Measurements from ENCODE around the gene MSANTD3.

The MSANTD3 gene

GRCh38 chr9:100457517-100457916 is 30.6 kb downstream of the MSANTD3 start:
- H3K27me3 ChIP-seq (ENCODE audit: control insufficient read depth in 5 of 5, insufficient read depth in 4 of 5, low read length in 5 of 5): no peaks in the 10 kb centered on the region
- peaks cover 0 to 12% (median 6%) of the 10 kb centered on the region in 5 donors for H3K36me3 ChIP-seq (ENCODE audit: control insufficient read depth in 5 of 5, insufficient read depth in 5 of 5, low read length in 5 of 5)
- H3K9ac ChIP-seq (ENCODE audit: low read length in 5 of 5): no peak overlapping the region
- peaks cover 0 to 7% (median 0%) of the 10 kb centered on the region in 5 donors for H3K9me3 ChIP-seq (ENCODE audit: control insufficient read depth in 5 of 5, low read length in 5 of 5)
- H3K4me3 ChIP-seq (ENCODE audit: low read depth in 1 of 5, low read length in 5 of 5): no peak overlapping the region
- H3K27ac ChIP-seq (ENCODE audit: low read depth, low read length): no peak overlapping the region
- H3K4me1 ChIP-seq (ENCODE audit: control insufficient read depth in 5 of 5, insufficient read depth in 5 of 5, low read length in 5 of 5): no peaks in the 10 kb centered on the region

- Histone ChIP-seq H3K4me1 (ENCODE audit: control insufficient read depth in 5 of 5, insufficient read depth in 5 of 5, low read length in 5 of 5) (no peaks in the 10 kb centered on the region), H3K27ac (ENCODE audit: low read depth, low read length) (no peak overlapping the region), H3K9me3 (ENCODE audit: control insufficient read depth in 5 of 5, low read length in 5 of 5) (no peaks in the 10 kb centered on the region), H3K27me3 (ENCODE audit: control insufficient read depth in 5 of 5, insufficient read depth in 4 of 5, low read length in 5 of 5) (no peaks in the 10 kb centered on the region), H3K36me3 (ENCODE audit: control insufficient read depth in 5 of 5, insufficient read depth in 5 of 5, low read length in 5 of 5) (no peaks in the 10 kb centered on the region), H3K9ac (ENCODE audit: low read length in 5 of 5) (no peak overlapping the region), H3K4me3 (ENCODE audit: low read depth in 1 of 5, low read length in 5 of 5) (no peak overlapping the region)
Measured at GRCh38 chr9:100459963-100460362, 33.0 kb downstream of the MSANTD3 start.

GRCh38 chr9:100465274-100465673 is 38.3 kb downstream of the MSANTD3 start:
- H3K27ac ChIP-seq (ENCODE audit: low read depth, low read length): no peak overlapping the region
- H3K9me3 ChIP-seq (ENCODE audit: control insufficient read depth in 5 of 5, low read length in 5 of 5): no peaks in the 10 kb centered on the region
- H3K36me3 ChIP-seq (ENCODE audit: control insufficient read depth in 5 of 5, insufficient read depth in 5 of 5, low read length in 5 of 5): no peaks in the 10 kb centered on the region

GRCh38 chr9:100465761-100466160 is 38.8 kb downstream of the MSANTD3 start:
- Histone ChIP-seq H3K27me3 (ENCODE audit: control insufficient read depth in 5 of 5, insufficient read depth in 4 of 5, low read length in 5 of 5) (no peaks in the 10 kb centered on the region), H3K4me1 (ENCODE audit: control insufficient read depth in 5 of 5, insufficient read depth in 5 of 5, low read length in 5 of 5) (peaks cover 0 to 7% (median 4%) of the 10 kb centered on the region in 5 donors), H3K9ac (ENCODE audit: low read length in 5 of 5) (no peak overlapping the region), H3K4me3 (ENCODE audit: low read depth in 1 of 5, low read length in 5 of 5) (no peak overlapping the region), H3K9me3 (ENCODE audit: control insufficient read depth in 5 of 5, low read length in 5 of 5) (no peaks in the 10 kb centered on the region), H3K36me3 (ENCODE audit: control insufficient read depth in 5 of 5, insufficient read depth in 5 of 5, low read length in 5 of 5) (no peaks in the 10 kb centered on the region), H3K27ac (ENCODE audit: low read depth, low read length) (no peak overlapping the region)

More at GRCh38 chr9:100465274-100465673, 38.3 kb downstream of the MSANTD3 start:
- no peak overlapping the region for H3K9ac ChIP-seq (ENCODE audit: low read length in 5 of 5)
- no peak overlapping the region for H3K4me3 ChIP-seq (ENCODE audit: low read depth in 1 of 5, low read length in 5 of 5)
- no peaks in the 10 kb centered on the region for H3K27me3 ChIP-seq (ENCODE audit: control insufficient read depth in 5 of 5, insufficient read depth in 4 of 5, low read length in 5 of 5)
- peaks cover 0 to 7% (median 4%) of the 10 kb centered on the region in 5 donors for H3K4me1 ChIP-seq (ENCODE audit: control insufficient read depth in 5 of 5, insufficient read depth in 5 of 5, low read length in 5 of 5)

- peaks cover 0 to 7% (median 4%) of the 10 kb centered on the region in 5 donors for H3K4me1 ChIP-seq (ENCODE audit: control insufficient read depth in 5 of 5, insufficient read depth in 5 of 5, low read length in 5 of 5)
- no peak overlapping the region for H3K27ac ChIP-seq (ENCODE audit: low read depth, low read length)
- no peaks in the 10 kb centered on the region for H3K36me3 ChIP-seq (ENCODE audit: control insufficient read depth in 5 of 5, insufficient read depth in 5 of 5, low read length in 5 of 5)
- no peak overlapping the region for H3K4me3 ChIP-seq (ENCODE audit: low read depth in 1 of 5, low read length in 5 of 5)
- H3K9me3 ChIP-seq (ENCODE audit: control insufficient read depth in 5 of 5, low read length in 5 of 5): no peaks in the 10 kb centered on the region
- H3K27me3 ChIP-seq (ENCODE audit: control insufficient read depth in 5 of 5, insufficient read depth in 4 of 5, low read length in 5 of 5): no peaks in the 10 kb centered on the region
- no peak overlapping the region for H3K9ac ChIP-seq (ENCODE audit: low read length in 5 of 5)
Measured at GRCh38 chr9:100466171-100466828, 39.4 kb downstream of the MSANTD3 start.

GRCh38 chr9:100466829-100467221 is 39.9 kb downstream of the MSANTD3 start:
- H3K4me1 ChIP-seq (ENCODE audit: control insufficient read depth in 5 of 5, insufficient read depth in 5 of 5, low read length in 5 of 5): peaks cover 0 to 7% (median 4%) of the 10 kb centered on the region in 5 donors
- H3K9ac ChIP-seq (ENCODE audit: low read length in 5 of 5): no peak overlapping the region
- no peaks in the 10 kb centered on the region for H3K36me3 ChIP-seq (ENCODE audit: control insufficient read depth in 5 of 5, insufficient read depth in 5 of 5, low read length in 5 of 5)
- H3K9me3 ChIP-seq (ENCODE audit: control insufficient read depth in 5 of 5, low read length in 5 of 5): no peaks in the 10 kb centered on the region
- no peak overlapping the region for H3K27ac ChIP-seq (ENCODE audit: low read depth, low read length)
- H3K4me3 ChIP-seq (ENCODE audit: low read depth in 1 of 5, low read length in 5 of 5): no peak overlapping the region
- H3K27me3 ChIP-seq (ENCODE audit: control insufficient read depth in 5 of 5, insufficient read depth in 4 of 5, low read length in 5 of 5): no peaks in the 10 kb centered on the region

- H3K4me3 ChIP-seq (ENCODE audit: low read depth in 1 of 5, low read length in 5 of 5): no peak overlapping the region
- no peak overlapping the region for H3K9ac ChIP-seq (ENCODE audit: low read length in 5 of 5)
- peaks cover 0 to 9% (median 4%) of the 10 kb centered on the region in 5 donors for H3K4me1 ChIP-seq (ENCODE audit: control insufficient read depth in 5 of 5, insufficient read depth in 5 of 5, low read length in 5 of 5)
- no peaks in the 10 kb centered on the region for H3K9me3 ChIP-seq (ENCODE audit: control insufficient read depth in 5 of 5, low read length in 5 of 5)
- H3K27ac ChIP-seq (ENCODE audit: low read depth, low read length): no peak overlapping the region
- H3K36me3 ChIP-seq (ENCODE audit: control insufficient read depth in 5 of 5, insufficient read depth in 5 of 5, low read length in 5 of 5): no peaks in the 10 kb centered on the region
- no peaks in the 10 kb centered on the region for H3K27me3 ChIP-seq (ENCODE audit: control insufficient read depth in 5 of 5, insufficient read depth in 4 of 5, low read length in 5 of 5)
Measured at GRCh38 chr9:100468041-100468440, 41.1 kb downstream of the MSANTD3 start.

- Histone ChIP-seq H3K4me3 (ENCODE audit: low read depth in 1 of 5, low read length in 5 of 5) (peak overlapping the region in 3 of 5 donors; percentile 13 to 69 (median 57)), H3K9me3 (ENCODE audit: control insufficient read depth in 5 of 5, low read length in 5 of 5) (no peaks in the 10 kb centered on the region), H3K27ac (ENCODE audit: low read depth, low read length) (no peak overlapping the region), H3K9ac (ENCODE audit: low read length in 5 of 5) (no peak overlapping the region), H3K4me1 (ENCODE audit: control insufficient read depth in 5 of 5, insufficient read depth in 5 of 5, low read length in 5 of 5) (peaks cover 0 to 13% (median 8%) of the 10 kb centered on the region in 5 donors), H3K27me3 (ENCODE audit: control insufficient read depth in 5 of 5, insufficient read depth in 4 of 5, low read length in 5 of 5) (peaks cover 0 to 7% (median 4%) of the 10 kb centered on the region in 5 donors), H3K36me3 (ENCODE audit: control insufficient read depth in 5 of 5, insufficient read depth in 5 of 5, low read length in 5 of 5) (no peaks in the 10 kb centered on the region)
Measured at GRCh38 chr9:100472268-100472667, 45.3 kb downstream of the MSANTD3 start.

- H3K27me3 ChIP-seq (ENCODE audit: control insufficient read depth in 5 of 5, insufficient read depth in 4 of 5, low read length in 5 of 5): peaks cover 0 to 7% (median 4%) of the 10 kb centered on the region in 5 donors
- H3K9me3 ChIP-seq (ENCODE audit: control insufficient read depth in 5 of 5, low read length in 5 of 5): no peaks in the 10 kb centered on the region
Measured at GRCh38 chr9:100472788-100473275, 45.9 kb downstream of the MSANTD3 start, which contains the start of gene TMEFF1. Gene TMEFF1 (plus strand): TSS chr9:100473149. CDS start chr9:100473545, 396 bp downstream.

GRCh38 chr9:100473276-100474081 is 46.5 kb downstream of the MSANTD3 start:
- Histone ChIP-seq H3K4me1 (ENCODE audit: control insufficient read depth in 5 of 5, insufficient read depth in 5 of 5, low read length in 5 of 5) (peaks cover 0 to 13% (median 8%) of the 10 kb centered on the region in 5 donors), H3K27me3 (ENCODE audit: control insufficient read depth in 5 of 5, insufficient read depth in 4 of 5, low read length in 5 of 5) (peaks cover 0 to 7% (median 4%) of the 10 kb centered on the region in 5 donors), H3K9ac (ENCODE audit: low read length in 5 of 5) (peak overlapping the region in 2 of 5 donors; percentile 21 to 56), H3K36me3 (ENCODE audit: control insufficient read depth in 5 of 5, insufficient read depth in 5 of 5, low read length in 5 of 5) (no peaks in the 10 kb centered on the region), H3K27ac (ENCODE audit: low read depth, low read length) (no peak overlapping the region), H3K4me3 (ENCODE audit: low read depth in 1 of 5, low read length in 5 of 5) (peak overlapping the region in 4 of 5 donors; percentile 57 to 72 (median 64)), H3K9me3 (ENCODE audit: control insufficient read depth in 5 of 5, low read length in 5 of 5) (no peaks in the 10 kb centered on the region)

More at GRCh38 chr9:100472788-100473275, 45.9 kb downstream of the MSANTD3 start, which contains the start of gene TMEFF1:
- peak within 1 kb of the TSS; percentile 13 to 72 (median 58) for H3K4me3 ChIP-seq (ENCODE audit: low read depth in 1 of 5, low read length in 5 of 5)
- H3K4me1 ChIP-seq (ENCODE audit: control insufficient read depth in 5 of 5, insufficient read depth in 5 of 5, low read length in 5 of 5): peaks cover 0 to 13% (median 8%) of the 10 kb centered on the region in 5 donors
- no peak within 1 kb of the TSS for H3K27ac ChIP-seq (ENCODE audit: low read depth, low read length)
- peak within 1 kb of the TSS in 2 of 5 donors; percentile 21 to 56 for H3K9ac ChIP-seq (ENCODE audit: low read length in 5 of 5)
- no peaks in the 10 kb centered on the region for H3K36me3 ChIP-seq (ENCODE audit: control insufficient read depth in 5 of 5, insufficient read depth in 5 of 5, low read length in 5 of 5)
